Medulla oblongata (tissue), 1 donor: ENCODE measurements around the gene LRRC4B.
"Not testable (repeated sequence)": the region's sequence is repeated elsewhere in the genome, so short reads cannot be mapped to it uniquely, and the experiment has no call there.

ENCODE experiments used
- DNase-seq: peaks from one replicate; pipeline ENCODE4 v3.0.0-alpha.2; 2015; ENCODE audit errors: extremely low spot score

LRRC4B gene

DNA sequence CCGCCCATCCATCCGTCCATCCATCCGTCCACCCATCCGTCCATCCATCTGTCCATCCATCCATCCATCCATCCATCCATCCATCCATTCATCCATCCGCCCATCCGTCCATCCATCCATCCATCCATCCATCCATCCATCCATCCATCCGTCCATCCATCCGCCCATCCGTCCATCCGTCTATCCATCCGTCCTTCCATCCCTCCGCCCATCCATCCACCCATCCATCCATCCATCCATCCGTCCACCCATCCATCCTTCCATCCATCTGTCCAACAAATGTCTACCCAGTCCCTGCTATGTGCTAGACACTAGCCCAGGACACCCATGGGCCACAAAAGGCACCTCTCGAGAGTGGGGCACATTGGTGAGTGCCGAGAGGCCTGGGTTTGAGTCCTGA, 15.7 kb downstream of the LRRC4B start:
- no peak for DNase-seq

DNA sequence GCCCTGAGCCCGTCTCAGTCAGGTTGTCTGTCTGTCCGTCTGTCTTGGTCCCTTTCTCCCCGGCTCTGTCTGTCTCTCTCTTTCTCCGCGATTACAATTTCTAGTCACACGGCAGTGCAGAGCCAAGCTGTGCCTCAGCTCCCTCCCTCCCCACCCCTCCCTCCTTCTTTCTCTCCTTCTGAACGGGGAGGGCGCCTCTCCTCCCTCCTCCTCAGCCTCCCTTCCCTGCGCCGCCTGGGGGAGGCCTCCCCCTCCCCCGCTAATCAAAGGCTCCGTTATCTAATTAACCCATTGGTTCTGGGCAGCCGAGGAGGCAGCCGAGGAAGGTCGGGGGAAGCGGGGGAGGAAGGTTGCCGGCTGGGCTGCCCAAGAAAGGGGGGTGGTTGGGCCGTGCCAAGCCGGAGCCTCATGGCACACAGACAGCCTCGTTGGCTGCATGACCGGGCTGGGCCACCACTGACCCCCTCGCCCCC, 16.5 kb downstream of the LRRC4B start:
- peak; percentile 88 for DNase-seq

GRCh38 chr19:50551034-50551714, 17.1 kb downstream of the LRRC4B start:
- DNase-seq = no peak

GRCh38 chr19:50550594-50550966, 17.7 kb downstream of the LRRC4B start:
- peak; percentile 32 for DNase-seq

DNA sequence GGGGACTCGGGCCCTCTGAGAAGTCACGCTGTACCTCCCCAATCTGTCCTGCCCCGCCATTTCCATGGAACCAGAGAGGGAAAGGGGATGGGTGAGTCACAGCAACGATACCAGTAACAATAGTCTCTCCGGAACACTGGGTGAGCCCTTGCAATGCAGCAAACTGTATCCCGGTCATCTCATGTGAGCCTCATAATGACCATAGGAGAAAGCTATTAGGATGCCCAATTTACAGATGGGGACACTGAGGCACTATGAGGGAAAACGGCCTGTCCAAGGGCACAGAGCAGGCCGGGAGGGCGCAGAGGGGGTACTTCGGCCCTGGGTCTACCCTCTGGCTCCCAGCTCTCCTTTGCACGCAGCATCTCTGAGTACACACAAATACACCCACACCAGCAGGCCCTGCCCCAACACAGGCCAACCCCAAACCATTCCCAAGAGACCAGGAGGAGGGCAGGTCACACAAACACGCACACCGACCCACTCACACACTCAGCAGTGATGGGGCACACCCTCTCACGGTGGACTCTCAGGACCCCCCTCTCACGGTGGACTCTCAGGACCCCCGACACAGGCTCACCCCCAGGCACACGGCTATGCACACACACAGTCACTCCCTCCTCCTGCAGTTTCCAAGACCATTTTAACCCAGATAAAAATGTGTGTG, 18.2 kb downstream of the LRRC4B start:
- DNase-seq = no peak

GRCh38 chr19:50549059-50549926, 18.9 kb downstream of the LRRC4B start:
- no peak for DNase-seq

DNA sequence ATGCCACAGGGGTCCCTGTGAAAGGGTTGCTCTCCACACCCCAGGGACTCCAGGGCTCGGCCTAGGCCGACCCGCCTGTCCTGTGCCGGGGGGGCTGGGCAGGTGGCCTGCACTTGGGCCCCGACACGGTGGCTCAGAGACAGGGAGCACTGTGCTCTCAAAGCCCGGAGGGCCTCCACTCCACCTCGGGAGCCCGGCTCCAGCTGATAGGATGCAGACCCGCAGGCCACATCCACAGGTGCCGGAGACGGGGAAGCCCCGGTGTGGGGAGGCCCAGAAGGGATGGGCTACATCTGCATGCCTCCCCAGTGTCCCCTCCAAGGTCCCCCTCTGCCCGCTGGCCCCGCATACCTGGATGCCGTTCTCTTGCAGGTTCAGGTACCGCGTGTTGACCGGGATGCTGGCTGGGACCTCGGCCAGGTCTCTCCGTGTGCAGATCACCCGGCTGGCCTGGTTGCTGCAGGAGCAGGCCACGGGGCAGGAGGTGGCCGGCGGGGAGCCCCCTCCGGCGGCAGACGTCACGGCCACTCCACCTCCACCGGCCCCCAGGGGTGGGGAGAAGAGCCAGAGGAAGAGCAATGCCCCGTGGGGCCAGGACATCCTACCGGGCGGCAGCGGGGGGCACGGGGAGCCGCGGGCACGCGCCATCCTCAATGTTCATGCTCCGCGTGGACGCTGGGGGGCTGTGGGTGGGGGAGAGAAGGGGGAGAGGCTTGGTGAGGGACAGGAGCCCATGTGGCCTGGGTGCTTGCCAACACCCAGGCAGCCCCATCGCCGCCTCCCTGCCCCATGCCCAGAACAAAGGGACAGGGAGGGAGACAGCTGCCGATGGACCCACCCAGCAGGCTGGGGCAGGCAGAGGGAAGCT, 19.8 kb downstream of the LRRC4B start:
- peak; percentile 81 for DNase-seq

DNA sequence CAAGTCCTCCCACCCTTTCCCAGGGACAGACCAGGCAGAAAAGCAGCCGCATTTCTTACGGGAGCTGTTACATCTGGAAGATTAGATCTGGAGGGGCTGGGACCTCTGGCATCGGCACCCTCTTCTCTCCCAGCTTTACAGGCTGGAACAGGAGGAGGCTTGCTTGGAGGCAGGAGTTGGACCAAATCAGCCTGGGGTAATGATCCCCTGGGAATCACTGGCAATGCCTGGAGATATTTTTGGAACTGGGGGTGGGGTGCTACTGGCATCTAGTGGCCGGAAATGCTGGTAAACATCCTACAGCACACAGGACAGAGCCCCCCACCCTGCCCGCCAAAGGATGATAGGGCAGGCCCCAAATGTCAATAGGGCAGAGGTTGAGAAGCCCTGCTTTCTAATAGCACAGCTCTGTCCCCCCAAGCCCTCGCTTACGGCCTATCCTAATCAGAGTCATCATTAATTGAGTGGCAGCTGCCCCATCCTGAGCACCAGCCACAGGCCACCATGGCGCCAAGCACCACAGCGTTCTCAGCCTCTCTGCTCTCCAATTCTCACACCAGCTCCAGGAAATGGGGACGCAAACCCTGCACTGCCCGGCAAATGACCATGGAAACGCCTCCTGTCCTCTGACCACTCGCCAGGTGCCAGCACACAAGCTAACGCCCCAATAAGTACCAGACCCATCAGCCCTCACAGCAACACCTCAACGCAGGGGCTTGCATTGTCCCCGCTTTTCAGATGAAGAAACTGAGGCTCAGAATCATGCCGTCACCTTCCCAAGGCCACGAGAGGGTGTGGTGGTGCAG, 20.6 kb downstream of the LRRC4B start:
- DNase-seq = peak; percentile 48

GRCh38 chr19:50546527-50547221, 21.6 kb downstream of the LRRC4B start:
- DNase-seq = no peak

- no peak for DNase-seq
Observed at GRCh38 chr19:50542943-50543342, 25.3 kb downstream of the LRRC4B start.

GRCh38 chr19:50537769-50538230, 30.4 kb downstream of the LRRC4B start:
- DNase-seq = peak; percentile 87

DNA sequence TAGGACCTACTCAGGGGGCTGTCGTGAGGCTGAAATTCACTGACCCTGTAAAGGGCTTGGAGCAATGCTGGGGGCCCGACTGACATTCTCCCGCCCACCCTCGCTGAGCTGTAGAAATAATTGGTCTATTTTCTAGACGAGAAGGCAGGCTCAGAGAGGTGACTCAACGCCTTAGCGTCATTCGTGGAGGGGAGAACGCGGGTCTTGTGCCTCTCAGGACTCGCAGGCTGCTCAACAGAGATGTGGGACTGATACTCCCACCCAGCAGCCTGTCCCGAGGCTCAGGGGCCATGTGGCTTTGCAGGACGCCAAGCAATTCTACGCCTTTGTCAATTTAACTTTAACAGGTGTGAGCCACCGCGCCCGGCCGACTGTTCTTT, 30.9 kb downstream of the LRRC4B start:
- DNase-seq = no peak

DNA sequence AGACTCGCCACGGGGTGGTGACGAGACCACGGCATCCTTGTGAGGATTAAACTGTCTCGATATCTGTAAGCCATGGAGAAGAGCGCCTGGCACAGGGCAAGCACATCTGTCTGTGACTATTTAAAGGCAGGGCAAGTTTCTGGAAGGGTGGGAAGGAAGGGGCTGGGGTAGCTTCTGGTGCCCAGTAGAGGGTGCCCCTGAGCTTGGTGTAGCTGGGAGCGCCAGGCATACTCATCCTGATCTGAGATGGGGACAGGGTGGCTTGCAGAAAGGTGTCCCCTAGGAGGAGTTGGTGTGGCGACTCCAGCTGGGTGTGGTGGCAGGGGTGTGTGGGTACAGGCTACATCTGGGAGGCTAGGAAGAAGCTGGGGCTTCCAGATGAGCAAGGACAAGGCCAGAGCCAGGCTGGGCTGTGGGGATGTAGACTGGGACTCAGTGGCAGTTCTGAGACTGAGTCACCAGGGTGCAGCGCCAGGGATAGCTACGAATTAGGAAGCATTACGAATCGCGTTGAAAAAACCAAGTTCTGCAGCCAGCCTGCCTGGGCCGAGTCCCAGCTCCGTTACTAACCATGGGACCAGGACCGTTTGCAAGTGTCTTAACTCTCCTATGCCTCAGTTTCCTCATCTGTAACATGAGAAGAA, 31.5 kb downstream of the LRRC4B start:
- no peak for DNase-seq

DNA sequence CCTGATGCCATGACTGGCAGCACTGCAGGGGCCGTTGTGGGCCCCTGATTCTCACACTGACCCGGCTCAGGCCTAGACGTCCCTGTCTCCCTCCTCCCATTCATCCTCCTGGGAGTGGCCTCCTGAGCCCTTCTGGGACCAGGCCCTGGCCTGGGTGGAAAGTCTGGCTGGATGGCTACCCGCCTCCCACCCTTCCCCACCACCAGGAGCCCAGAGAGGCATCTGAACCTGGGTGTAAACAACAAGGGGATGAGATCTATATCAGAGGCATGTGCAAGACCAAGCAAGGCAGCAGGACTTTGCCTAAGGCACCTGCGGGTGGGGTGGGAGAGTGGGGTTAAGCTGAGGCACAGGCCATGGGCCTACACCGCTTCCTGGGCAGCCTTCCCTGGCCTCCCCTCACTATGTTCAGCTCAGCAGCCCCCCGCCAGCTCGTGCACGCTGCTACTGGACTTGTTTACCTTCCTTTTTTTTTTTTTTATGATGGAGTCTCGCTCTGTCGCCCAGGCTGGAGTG, 32.5 kb downstream of the LRRC4B start:
- no peak for DNase-seq

- DNase-seq = no peak
Observed at GRCh38 chr19:50534478-50534877, 33.8 kb downstream of the LRRC4B start.

GRCh38 chr19:50532952-50533351, 35.3 kb downstream of the LRRC4B start:
- DNase-seq = no peak

DNA sequence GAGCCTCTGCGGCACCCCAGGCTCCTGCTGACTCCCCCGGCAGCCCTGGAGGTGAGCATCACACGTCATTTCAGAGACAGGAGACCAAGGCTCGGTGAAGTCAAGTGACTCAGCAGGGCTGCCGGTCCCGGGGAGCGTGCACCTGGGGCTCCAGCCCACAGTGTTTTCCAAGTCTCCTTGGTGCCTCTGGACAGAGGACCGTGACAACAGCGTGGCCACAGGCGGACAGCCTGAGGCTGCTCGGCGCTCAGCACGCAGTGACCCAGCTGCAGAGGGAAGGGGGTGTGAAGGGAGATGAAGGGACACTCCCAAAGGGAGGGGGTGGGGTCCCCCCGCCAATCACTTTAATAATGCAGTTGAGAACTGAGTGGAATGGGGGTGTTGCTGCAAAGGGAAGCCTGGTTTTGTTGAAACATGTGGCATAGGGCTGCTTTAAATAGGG, 37.0 kb downstream of the LRRC4B start:
- no peak for DNase-seq

DNA sequence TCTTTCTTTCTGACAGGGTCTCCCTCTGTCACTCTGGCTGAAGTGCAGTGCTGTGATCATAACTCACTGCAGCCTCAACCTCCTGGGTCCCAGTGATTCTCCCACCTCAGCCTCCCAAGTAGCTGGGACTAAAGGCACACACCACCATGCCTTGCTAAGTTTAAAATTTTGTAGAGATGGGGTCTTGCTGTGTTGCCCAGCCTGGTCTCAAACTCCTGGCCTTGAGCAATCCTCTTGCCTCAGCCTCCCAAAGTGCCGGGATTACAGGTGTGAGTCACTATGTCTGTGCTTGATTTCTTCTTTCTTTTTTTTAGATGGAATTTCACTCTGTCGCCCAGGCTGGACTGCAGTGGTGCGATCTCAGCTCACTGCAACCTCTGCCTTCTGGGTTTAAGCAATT, 40.2 kb downstream of the LRRC4B start:
- DNase-seq = not testable (repeated sequence)

DNA sequence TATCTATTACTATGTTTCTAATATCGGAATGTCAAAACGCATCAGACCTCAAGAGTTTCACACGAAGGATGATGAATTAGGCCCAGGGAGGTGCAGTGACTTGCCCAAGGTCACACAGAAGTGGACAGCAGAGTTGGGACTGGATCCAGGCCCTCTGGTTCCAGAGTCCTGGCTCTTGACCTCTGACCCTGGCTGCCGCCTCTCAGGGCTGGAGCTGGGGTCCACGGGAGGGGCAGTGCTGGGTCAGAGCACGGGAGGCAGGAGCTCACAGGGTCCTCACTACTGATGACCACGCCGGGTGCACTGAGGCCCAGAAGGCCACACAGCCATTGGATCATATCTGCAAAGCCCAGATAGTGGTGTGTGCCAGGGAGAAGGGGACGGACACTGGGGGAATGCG, 45.4 kb downstream of the LRRC4B start:
- DNase-seq = no peak
